HUDEP-2 (cell line): ENCODE data around the gene DTNB.
"Not testable (repeated sequence)": the region's sequence is repeated elsewhere in the genome, so short reads cannot be mapped to it uniquely, and the experiment has no call there.

Experiments used
- DNase-seq, 76 experiments: peaks; one replicate each; lab custom pipeline; 2025; ENCODE audit not compliant: unreplicated experiment in 76 of 76; lab: John Stamatoyannopoulos, UW

DTNB gene

GRCh38 chr2:25673300-25674076 lies at the start of gene DTNB:
DTNB (minus strand) TSS chr2:25673577; CDS start chr2:25652660, 20,917 bp downstream.
- peak in 66 of 76 experiments; percentile 4 to 79 (median 55) for DNase-seq

- DNase-seq: no peak
These were observed 48.8 kb upstream of the DTNB start for GRCh38 chr2:25722224-25722623.

GRCh38 chr2:25720575-25720974 lies 47.2 kb upstream of the DTNB start:
- no peak for DNase-seq

- no peak for DNase-seq
These were observed 41.4 kb upstream of the DTNB start for GRCh38 chr2:25714740-25715139.

- DNase-seq: no peak
These were observed 39.1 kb upstream of the DTNB start for GRCh38 chr2:25712455-25712854.

GRCh38 chr2:25711675-25712354 lies 38.4 kb upstream of the DTNB start:
- no peak for DNase-seq

GRCh38 chr2:25710750-25711149 lies 37.4 kb upstream of the DTNB start:
- no peak for DNase-seq

- no peak for DNase-seq
These were observed 36.0 kb upstream of the DTNB start for GRCh38 chr2:25709349-25709748.

- DNase-seq: no peak
These were observed 34.7 kb upstream of the DTNB start for GRCh38 chr2:25707927-25708590.

- DNase-seq: not testable (repeated sequence)
These were observed 32.2 kb upstream of the DTNB start for GRCh38 chr2:25705575-25705974.

GRCh38 chr2:25701801-25702200 lies 28.4 kb upstream of the DTNB start:
- DNase-seq: no peak

- peak in 9 of 76 experiments; percentile 7 to 50 (median 20) for DNase-seq
These were observed 26.9 kb upstream of the DTNB start for GRCh38 chr2:25700221-25700660.

- no peak for DNase-seq
These were observed 25.8 kb upstream of the DTNB start for GRCh38 chr2:25699216-25699615.

- DNase-seq: no peak
These were observed 25.4 kb upstream of the DTNB start for GRCh38 chr2:25698752-25699151.

- no peak for DNase-seq
These were observed 24.4 kb upstream of the DTNB start for GRCh38 chr2:25697559-25698341.

- no peak for DNase-seq
These were observed 19.5 kb upstream of the DTNB start for GRCh38 chr2:25692737-25693445.

GRCh38 chr2:25692143-25692542 lies 18.8 kb upstream of the DTNB start:
- DNase-seq: no peak

GRCh38 chr2:25690058-25690457 lies 16.7 kb upstream of the DTNB start:
- DNase-seq: no peak

- DNase-seq: no peak
These were observed 14.9 kb upstream of the DTNB start for GRCh38 chr2:25688236-25688635.

- no peak for DNase-seq
These were observed 12.4 kb upstream of the DTNB start for GRCh38 chr2:25685741-25686140.
